ENCODE results near the gene PLA2G10. TPM values are rescaled to one million over a fixed set of nuclear protein-coding genes. Genes with fewer than 3 reads are reported as not detected.

Gene PLA2G10
- total and polyA plus RNA-seq, 2 experiments from 2014 or later: 1.1 TPM; not detected in 1

DNA sequence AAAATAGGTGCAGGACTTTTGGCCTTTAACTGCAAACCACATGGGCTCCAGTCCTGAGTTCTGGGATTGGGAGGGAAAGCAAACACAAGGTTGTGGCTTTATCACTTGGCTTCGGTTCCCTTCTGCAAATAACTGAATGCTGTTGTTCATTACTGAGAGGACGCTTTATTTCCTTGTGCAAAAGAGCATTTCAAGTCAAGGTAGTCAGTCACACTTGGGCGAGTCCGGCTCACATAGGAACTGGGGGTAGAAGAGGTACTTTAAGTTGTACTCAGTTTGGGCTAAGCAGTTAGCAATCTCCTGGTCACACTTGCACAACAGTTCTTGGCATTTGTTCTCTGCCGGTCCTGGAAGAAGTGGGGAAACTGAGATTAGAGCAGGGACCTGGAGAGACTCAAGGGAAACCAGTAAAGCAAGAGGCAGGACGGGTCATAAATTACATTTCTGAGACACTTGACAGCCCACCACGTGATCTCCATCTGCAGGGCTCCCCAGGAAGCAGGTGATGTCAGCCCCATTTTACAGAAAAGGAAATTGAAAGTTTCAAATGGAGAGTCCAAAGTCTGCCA lies 21.6 kb downstream of the PLA2G10 start:
- H3K9me3 ChIP-seq (ENCODE audit: low read depth): no peaks in the 10 kb centered on the region
- H3K36me3 ChIP-seq: peaks cover 6% of the 10 kb centered on the region
- no peak overlapping the region for H3K27ac ChIP-seq
- TF ChIP-seq, protein P1, sequence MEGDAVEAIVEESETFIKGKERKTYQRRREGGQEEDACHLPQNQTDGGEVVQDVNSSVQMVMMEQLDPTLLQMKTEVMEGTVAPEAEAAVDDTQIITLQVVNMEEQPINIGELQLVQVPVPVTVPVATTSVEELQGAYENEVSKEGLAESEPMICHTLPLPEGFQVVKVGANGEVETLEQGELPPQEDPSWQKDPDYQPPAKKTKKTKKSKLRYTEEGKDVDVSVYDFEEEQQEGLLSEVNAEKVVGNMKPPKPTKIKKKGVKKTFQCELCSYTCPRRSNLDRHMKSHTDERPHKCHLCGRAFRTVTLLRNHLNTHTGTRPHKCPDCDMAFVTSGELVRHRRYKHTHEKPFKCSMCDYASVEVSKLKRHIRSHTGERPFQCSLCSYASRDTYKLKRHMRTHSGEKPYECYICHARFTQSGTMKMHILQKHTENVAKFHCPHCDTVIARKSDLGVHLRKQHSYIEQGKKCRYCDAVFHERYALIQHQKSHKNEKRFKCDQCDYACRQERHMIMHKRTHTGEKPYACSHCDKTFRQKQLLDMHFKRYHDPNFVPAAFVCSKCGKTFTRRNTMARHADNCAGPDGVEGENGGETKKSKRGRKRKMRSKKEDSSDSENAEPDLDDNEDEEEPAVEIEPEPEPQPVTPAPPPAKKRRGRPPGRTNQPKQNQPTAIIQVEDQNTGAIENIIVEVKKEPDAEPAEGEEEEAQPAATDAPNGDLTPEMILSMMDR (IDR thresholded peaks at IDR 0.05; ENCODE audit: low read depth, low read length): no peak
- peak in 1 of 2 donors; percentile 10 for DNase-seq (ENCODE audit: low read depth in 1 of 2, low spot score in 1 of 2)
- H3K27me3 ChIP-seq: no peaks in the 10 kb centered on the region
- H3K4me1 ChIP-seq (ENCODE audit: low read depth): no peaks in the 10 kb centered on the region
- H3K4me3 ChIP-seq: no peak overlapping the region

DNA sequence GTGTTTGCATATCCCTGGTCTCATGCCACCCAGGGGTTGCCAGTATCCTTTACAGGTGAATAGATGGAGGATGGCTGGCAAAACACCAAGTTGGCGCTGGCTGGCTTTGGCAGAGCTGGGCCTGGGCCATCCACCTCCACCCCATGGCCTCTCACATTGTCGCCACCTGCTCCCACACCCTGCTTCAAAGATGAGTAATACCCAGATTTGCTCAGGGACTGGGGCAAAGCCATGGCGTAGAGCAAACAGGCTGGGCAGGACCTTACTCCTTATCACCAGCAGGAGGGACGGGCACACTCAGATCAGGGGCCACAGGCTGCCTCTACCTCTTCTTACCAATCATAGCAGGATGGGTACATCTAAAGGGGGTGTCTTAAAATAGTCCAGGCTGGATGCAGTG lies 24.3 kb downstream of the PLA2G10 start:
- Histone ChIP-seq H3K27me3 (no peaks in the 10 kb centered on the region), H3K27ac (no peak overlapping the region), H3K4me1 (ENCODE audit: low read depth) (no peaks in the 10 kb centered on the region), H3K4me3 (no peak overlapping the region), H3K36me3 (peaks cover 19% of the 10 kb centered on the region), H3K9me3 (ENCODE audit: low read depth) (no peaks in the 10 kb centered on the region)
- no peak for DNase-seq (ENCODE audit: low read depth in 1 of 2, low spot score in 1 of 2)
- TF ChIP-seq, protein P1 (IDR thresholded peaks at IDR 0.05; ENCODE audit: low read depth, low read length): no peak

DNA sequence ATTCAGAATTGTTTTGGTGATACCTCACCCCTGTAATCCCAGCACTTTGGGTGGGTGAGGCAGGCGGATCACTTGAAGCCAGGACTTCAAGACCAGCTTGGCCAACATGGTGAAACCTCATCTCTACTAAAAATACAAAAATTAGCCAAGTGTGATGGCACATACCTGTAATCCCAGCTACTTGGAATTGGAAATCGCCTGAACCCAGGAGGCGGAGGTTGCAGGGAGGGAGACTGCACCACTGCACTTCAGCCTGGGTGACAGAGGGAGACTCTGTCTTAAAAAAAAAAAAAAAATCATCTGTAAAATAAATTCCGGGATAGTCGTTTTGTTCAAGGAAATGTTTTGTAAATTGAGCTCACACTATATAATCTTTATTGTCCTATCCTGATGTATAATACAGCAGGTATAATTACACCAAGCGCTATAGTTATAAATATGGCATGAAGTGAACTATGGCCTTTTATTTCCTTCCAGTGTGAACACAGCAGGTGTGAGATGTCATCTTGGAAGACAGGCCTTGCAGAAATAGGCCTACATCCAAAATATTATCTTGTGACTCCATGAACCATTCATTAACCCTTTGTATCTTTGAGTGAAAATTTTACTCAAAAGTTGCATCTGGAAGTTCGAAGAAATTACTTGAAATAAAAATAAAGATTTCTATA lies 25.4 kb downstream of the PLA2G10 start:
- DNase-seq (ENCODE audit: low read depth in 1 of 2, low spot score in 1 of 2): no peak
- Histone ChIP-seq H3K36me3 (peaks cover 24% of the 10 kb centered on the region), H3K27me3 (no peaks in the 10 kb centered on the region), H3K27ac (no peak overlapping the region), H3K4me3 (no peak overlapping the region), H3K4me1 (ENCODE audit: low read depth) (no peaks in the 10 kb centered on the region), H3K9me3 (ENCODE audit: low read depth) (no peaks in the 10 kb centered on the region)
- TF ChIP-seq, protein P1 (IDR thresholded peaks at IDR 0.05; ENCODE audit: low read depth, low read length): no peak

DNA sequence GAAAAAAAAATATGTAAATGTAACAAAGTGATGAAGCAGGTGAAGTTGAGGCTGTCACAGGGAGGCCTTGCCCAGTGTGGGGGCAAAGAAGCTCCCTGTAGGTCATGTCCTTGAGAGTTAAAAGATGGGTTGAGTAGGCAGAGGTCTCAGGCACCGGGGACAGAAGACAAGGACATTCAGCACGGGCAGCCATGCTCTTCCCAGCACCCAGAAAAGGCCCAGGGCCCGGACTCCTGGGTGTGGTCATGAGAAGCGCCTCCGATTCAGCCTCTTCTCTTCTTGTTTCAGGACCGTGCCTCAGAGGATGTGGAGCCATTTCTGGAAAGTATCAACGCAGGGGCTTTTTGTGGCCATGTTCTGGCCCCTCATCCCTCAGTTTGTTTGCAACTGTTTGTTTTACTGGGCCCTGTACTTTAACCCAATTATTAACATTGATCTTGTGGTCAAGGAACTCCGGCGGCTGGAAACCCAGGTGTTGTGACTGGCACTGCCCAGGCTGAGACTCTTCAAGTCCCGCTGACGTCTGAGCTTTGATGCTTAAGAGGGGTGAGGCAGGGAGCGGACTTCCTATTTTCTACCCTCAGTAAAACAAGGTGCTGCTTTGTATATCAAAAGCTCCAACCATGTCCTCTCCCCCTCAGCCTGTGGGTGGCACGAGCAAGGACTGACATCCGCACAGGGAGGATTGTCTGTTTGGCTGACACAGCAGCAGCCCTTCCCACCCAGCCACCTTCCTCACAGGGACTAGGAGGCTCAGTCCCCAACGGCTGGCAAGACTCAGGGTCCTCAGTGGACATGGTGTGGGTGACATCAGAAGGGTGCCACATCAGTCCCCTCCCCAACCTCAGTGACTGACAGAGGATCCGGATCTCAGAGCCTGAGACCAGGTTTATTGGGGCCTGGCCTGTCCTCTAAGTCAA lies 26.5 kb downstream of the PLA2G10 start:
- Histone ChIP-seq H3K4me3 (no peak overlapping the region), H3K27ac (no peak overlapping the region), H3K4me1 (ENCODE audit: low read depth) (no peaks in the 10 kb centered on the region), H3K9me3 (ENCODE audit: low read depth) (no peaks in the 10 kb centered on the region), H3K27me3 (no peaks in the 10 kb centered on the region), H3K36me3 (peaks cover 32% of the 10 kb centered on the region)
- DNase-seq (ENCODE audit: low read depth in 1 of 2, low spot score in 1 of 2): no peak
- TF ChIP-seq, protein P1 (IDR thresholded peaks at IDR 0.05; ENCODE audit: low read depth, low read length): no peak

DNA sequence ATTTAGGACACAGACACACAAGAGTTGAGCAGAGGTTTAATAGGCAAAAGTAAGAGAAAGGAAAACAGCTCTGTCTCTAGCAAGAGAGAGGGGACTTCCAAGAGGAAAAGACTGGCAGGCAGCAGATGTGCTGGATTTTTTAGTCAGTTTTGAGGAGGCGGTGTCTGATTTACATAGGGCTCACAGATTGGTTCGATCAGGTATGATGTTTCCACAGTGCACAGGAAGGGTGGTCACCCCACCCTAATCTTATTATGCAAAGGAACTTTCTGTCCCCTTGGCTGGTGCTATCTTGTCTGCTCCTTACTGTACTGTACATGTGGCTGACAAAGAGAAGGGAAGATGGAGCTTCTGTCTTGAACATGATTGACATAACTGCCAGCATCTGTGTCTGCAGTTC lies 36.0 kb downstream of the PLA2G10 start:
- no peaks in the 10 kb centered on the region for H3K9me3 ChIP-seq (ENCODE audit: low read depth)
- TF ChIP-seq, protein P1 (IDR thresholded peaks at IDR 0.05; ENCODE audit: low read depth, low read length): no peak
- no peaks in the 10 kb centered on the region for H3K4me1 ChIP-seq (ENCODE audit: low read depth)
- H3K27me3 ChIP-seq: no peaks in the 10 kb centered on the region
- peaks cover 29% of the 10 kb centered on the region for H3K36me3 ChIP-seq
- no peak for DNase-seq (ENCODE audit: low read depth in 1 of 2, low spot score in 1 of 2)
- no peak overlapping the region for H3K27ac ChIP-seq
- H3K4me3 ChIP-seq: no peak overlapping the region
